ENCODE measurements around the gene AP2A1.

AP2A1 gene

DNA sequence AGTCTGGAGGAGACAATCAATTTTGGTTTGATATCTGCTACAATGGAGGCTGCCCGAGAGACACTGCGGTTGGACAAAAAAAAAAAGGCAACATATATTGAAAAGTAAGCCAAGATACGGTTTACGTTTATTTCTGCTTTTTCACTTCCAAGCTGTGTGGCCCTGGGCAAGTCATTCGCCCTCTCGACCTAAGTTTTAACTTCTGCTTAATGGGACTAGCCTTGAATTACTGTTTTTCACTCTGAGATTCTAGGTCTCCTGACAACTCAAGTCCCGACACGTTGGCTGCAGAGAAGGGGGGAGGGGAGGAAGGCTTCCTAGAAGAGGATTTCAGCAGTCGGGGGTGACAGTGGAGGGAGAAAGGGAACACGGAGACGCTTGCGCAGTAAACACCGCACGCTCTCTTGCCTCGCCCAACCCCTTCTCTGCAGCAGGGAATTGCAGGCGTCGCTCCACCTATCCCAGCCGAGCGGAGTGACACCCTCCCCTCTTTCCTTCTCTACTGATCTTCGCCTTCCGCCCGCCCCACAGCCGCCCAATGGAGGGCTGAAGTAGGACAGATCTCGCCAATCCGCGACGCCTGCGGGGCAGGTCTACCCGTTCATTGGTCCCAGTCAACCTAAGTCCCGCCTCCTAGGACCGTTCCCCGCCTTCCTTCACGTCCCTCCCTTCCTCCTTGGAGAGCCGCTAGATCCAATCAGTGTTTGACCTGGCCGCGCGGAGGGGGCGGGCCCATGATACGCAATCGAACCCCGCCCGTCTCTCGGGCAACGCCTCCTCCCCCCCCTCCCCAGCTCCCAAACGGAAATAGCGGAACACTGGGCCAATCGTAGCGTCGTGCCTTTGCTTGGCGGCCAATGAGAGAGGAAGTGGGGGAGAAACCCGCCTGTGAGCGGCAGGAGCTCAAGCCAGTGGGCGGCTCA lies 533 bp upstream of the AP2A1 start:
- peak; percentile 97 for DNase-seq (ENCODE audit: low read depth)

DNA sequence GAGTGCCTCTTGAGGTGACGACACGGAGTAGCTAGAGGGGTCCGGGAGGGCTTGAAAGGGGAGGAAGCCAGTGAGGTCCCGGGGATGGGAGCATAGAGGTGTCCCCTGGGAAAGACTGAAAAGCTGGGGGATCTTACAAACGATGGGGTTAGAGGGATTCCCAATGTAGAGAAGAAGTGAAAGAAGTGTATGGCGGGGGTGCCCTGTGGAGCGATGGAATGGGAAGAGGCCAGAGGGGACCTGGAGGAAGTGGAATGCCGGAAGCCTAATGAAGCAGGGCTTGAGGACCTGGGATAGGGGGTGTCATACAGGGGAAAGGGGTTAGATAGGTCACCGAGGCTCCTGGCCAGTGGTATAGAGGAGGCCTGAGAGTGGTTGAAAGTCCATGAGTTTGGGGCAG lies 580 bp downstream of the AP2A1 start:
- no peak for DNase-seq (ENCODE audit: low read depth)

DNA sequence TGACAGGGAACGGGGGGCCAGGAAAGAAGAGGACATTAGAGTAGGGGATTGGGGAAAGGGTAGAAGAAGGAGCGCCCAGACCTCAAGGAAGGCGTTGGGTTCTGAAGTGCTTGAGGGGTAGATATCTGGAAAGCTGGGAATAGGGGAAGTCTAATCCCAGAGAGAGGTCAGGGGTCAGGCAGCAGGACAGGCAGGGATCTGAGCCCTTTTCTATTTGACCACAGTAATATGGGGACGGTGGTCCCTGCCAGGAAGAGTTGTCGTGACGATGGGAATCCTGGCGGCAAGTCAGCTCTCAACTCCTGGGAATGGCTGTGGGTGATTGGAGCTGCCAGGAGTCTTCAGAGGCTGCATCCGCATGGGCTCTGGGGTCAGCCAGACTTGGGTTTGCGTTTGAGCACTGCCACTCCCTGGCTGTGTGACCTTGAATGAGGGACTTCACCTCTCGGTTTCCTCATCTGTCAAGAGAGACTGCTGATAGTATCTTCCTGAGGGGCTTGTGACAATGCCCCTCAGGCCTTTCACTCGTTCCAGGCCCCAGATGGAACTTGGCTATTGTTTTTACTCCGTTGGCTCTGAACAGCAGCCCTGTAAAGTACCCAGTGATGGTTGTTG lies 1.3 kb downstream of the AP2A1 start:
- no peak for DNase-seq (ENCODE audit: low read depth)

- DNase-seq (ENCODE audit: low read depth), result no peak
Measured at GRCh38 chr19:49770529-49770928, 3.7 kb downstream of the AP2A1 start.

DNA sequence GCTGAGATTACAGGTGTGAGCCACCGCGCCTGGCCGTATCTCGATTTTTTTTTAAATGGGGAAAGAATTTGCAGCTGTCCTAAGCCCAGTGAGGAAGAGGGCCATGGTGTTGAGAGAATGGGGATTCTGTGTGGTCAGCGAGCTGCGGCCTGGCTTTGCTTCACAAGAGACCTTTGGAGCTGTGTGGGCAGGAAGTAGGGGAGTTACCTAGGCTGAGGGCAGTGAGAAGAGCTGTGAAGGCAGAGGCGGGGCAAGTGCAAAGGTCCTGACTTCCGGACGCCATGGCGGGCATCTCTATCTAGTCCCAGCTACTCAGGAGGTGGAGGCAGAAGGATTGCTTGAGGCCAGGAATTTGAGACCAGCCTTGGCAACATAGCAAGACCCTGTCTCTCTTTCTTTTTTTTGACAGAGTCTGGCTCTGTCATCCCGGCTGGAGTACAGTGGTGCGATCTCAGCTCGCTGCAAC lies 4.9 kb downstream of the AP2A1 start:
- DNase-seq (ENCODE audit: low read depth), result no peak

- no peak for DNase-seq (ENCODE audit: low read depth)
Measured at GRCh38 chr19:49772850-49773432, 6.1 kb downstream of the AP2A1 start.

DNA sequence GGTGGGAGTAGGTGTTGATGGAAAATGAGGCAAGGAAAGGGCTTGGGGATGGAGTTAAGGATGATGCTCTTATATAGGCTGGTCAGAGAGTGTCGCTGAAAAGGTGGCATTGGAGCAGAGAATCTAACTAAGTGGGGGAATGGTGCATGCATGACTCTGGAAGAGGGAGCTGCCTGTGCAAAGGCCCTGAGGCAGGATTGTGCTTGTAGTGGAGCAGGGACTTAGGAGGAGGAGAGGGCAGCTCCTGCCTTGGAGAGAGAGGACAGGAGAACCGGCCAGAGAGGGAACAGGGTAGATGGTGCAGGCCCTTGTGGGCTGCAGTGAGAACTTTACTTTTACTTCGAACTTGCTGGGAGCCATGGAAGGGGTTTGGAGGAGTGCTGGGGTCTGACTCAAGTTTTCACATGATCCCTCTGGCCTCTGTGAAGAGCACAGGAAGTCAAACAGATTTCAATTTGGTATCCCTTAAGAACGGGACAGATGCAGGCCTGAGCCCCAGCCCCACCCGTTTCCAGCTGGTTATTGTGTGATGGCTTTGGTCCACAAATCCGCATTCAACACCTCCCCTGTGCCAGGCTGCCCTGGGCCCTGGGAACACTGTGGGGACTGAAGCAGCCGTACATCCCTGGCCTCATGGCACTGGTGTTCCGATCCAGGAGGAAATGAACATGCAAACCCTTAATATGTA lies 7.0 kb downstream of the AP2A1 start:
- DNase-seq (ENCODE audit: low read depth), result no peak

GRCh38 chr19:49774969-49775368 lies 8.2 kb downstream of the AP2A1 start:
- no peak for DNase-seq (ENCODE audit: low read depth)

GRCh38 chr19:49775742-49776370 lies 9.1 kb downstream of the AP2A1 start:
- DNase-seq (ENCODE audit: low read depth), result no peak

- no peak for DNase-seq (ENCODE audit: low read depth)
Measured at GRCh38 chr19:49776371-49776764, 9.6 kb downstream of the AP2A1 start.

DNA sequence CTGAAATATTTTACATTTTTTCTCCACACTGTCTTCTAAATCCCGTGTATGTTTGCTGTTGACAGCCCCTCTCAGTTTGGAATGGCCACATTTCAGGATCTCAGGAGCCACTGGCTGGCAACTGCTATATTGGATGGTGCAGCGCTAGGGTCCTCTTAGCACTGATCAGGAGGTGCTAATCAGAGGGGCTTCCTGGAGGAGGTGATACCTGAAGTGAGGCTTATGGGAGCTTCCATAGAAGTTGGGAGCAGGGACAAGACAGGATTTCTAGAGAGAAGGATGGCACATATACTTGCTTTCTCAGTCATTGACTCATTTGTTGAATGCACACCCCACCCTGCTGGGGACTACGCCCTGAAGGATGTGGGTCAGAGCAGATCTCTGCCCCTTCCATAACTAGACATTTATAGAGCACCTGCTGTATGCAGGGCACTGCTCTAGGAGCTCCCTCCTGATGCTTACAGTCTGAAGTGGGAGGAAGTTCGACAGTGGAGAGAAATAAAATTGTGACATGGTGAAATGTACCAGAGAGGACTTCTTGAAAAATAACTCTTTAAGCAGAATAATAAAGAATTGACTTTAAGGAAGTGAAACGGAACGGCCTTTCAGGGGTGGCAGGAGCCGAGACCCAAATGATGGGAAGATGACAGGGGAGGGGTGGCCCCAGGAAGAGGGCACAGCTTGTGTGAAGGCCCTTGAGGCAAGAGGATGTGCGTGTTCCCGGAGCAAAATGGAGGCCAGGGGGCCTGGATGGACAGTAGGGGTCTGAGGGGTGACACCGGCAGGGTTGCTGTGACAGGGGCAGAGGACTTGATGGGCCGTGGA lies 13.1 kb downstream of the AP2A1 start:
- no peak for DNase-seq (ENCODE audit: low read depth)

GRCh38 chr19:49780861-49781260 lies 14.1 kb downstream of the AP2A1 start:
- no peak for DNase-seq (ENCODE audit: low read depth)

DNA sequence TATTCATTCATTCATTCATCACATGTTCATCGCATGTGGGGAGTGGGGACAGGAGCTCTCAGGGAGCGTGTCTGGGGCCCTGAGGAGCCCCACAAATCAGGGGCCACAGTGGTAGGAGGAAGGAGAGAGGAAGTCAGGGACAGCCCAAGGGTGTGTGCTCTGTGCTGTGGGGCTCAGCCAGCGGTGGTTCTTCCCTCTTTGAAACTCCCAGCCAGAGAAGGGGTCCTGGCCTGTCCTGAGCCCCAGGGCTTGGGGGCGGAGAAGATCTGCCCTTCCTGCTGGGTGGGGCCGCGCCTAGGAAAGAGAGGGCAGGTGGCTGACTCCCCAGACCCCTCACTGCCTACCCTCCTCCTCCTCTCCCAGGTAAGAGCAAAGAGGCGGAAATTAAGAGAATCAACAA lies 14.6 kb downstream of the AP2A1 start:
- no peak for DNase-seq (ENCODE audit: low read depth)

DNA sequence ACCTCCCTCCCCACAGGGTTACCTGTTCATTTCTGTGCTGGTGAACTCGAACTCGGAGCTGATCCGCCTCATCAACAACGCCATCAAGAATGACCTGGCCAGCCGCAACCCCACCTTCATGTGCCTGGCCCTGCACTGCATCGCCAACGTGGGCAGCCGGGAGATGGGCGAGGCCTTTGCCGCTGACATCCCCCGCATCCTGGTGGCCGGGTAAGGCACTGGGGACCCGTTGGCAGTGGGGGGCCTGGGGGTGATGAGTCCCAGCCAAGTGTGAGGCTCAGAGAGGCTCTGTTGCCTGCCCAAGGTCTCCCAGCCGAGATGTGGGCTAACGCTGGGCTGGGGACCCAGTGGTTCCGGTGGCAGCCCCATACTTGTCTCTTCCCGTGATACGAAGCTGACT lies 15.7 kb downstream of the AP2A1 start:
- no peak for DNase-seq (ENCODE audit: low read depth)

DNA sequence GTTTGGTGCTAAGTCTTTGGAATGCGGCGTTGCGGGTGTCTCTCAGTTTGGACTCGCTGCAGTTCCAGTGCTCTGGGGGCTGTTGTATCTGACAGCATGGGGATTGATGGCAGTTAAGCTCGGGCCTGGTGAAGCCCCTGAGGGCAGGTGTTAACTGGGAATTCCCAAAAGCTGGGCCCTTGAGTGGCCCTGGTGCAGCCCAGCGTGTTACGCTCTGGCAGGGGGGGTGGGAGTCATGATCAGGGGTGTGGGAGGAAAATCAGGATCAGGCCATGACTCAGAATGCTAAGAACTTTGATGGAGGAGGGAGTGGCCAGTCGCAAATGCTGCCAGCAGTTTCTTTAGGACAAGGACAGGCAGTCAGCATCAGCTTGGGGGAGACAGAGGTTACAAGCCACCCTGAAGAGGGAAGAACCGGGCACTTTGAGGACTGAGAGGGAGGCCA lies 19.6 kb downstream of the AP2A1 start:
- DNase-seq (ENCODE audit: low read depth), result no peak

DNA sequence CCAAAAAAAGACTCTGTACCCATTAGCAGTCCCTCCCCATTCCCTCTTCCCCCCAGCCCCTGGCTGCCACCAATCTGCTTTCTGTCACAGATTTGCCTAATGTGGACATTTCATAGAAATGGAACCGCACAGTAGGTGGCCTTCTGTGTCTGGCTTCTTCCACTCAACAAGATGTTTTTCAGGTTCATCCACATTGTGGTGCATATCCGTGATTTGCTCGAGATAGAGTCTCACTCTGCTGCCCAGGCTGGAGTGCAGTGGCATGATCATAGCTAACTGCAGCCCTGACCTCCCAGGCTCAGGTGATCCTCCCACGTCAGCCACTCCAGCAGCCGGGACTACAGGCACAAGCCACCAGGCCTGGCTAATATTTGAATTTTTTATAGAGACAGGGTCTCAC lies 20.9 kb downstream of the AP2A1 start:
- no peak for DNase-seq (ENCODE audit: low read depth)

DNA sequence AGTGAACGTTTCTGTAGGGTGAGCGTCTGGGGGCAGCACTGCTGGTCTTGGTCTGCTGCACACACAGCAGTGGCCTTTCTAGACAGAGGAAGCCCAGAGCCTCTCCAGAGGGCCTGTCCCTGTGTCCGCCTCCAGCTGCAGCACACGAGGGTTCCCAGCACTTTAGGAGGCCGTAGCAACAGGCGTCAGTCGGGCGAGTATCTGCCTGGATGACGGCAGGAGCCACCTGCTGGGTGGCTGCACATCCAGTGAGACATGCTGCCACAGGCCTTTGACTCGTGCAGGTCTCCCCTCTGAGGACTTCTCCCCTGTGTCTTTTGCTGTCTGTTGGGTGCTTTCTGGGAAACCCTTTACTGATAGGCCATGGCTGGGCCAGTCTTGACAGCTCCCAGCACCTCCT lies 22.1 kb downstream of the AP2A1 start:
- DNase-seq (ENCODE audit: low read depth), result no peak

GRCh38 chr19:49790866-49791265 lies 24.1 kb downstream of the AP2A1 start:
- DNase-seq (ENCODE audit: low read depth), result no peak

GRCh38 chr19:49791776-49792445 lies 25.1 kb downstream of the AP2A1 start:
- DNase-seq (ENCODE audit: low read depth), result no peak

GRCh38 chr19:49792829-49793560 lies 26.2 kb downstream of the AP2A1 start:
- no peak for DNase-seq (ENCODE audit: low read depth)

Measured in stimulated activated CD8-positive, alpha-beta memory T cell treated with anti-CD3 and anti-CD28 coated beads, Interleukin-7, amount 100 ng/mL, for 24 hours (primary cell).